KG1 (cell line): ENCODE results near the gene RAD51B.
"Not testable (repeated sequence)": the region's sequence is repeated elsewhere in the genome, so short reads cannot be mapped to it uniquely, and the experiment has no call there.

Experiments
- DNase-seq: peaks from one replicate; lab custom pipeline; 2025; lab: John Stamatoyannopoulos, UW

RAD51B gene

GRCh38 chr14:68274725-68275124 is 455.1 kb downstream of the RAD51B start:
- no peak for DNase-seq

- no peak for DNase-seq
These were observed 459.2 kb downstream of the RAD51B start for GRCh38 chr14:68278576-68279436.

- no peak for DNase-seq
These were observed 459.8 kb downstream of the RAD51B start for GRCh38 chr14:68279437-68279720.

- DNase-seq: no peak
These were observed 460.2 kb downstream of the RAD51B start for GRCh38 chr14:68279777-68280233.

GRCh38 chr14:68281497-68281896 is 461.9 kb downstream of the RAD51B start:
- no peak for DNase-seq

- no peak for DNase-seq
These were observed 463.1 kb downstream of the RAD51B start for GRCh38 chr14:68282479-68283377.

- no peak for DNase-seq
These were observed 464.0 kb downstream of the RAD51B start for GRCh38 chr14:68283378-68284123.

GRCh38 chr14:68284333-68284732 is 464.8 kb downstream of the RAD51B start:
- DNase-seq: no peak

GRCh38 chr14:68284834-68285233 is 465.3 kb downstream of the RAD51B start:
- no peak for DNase-seq

- no peak for DNase-seq
These were observed 466.0 kb downstream of the RAD51B start for GRCh38 chr14:68285421-68286179.

GRCh38 chr14:68286667-68287066 is 467.1 kb downstream of the RAD51B start:
- no peak for DNase-seq

- DNase-seq: not testable (repeated sequence)
These were observed 469.9 kb downstream of the RAD51B start for GRCh38 chr14:68289452-68289851.

GRCh38 chr14:68291820-68292219 is 472.2 kb downstream of the RAD51B start:
- DNase-seq: no peak

- no peak for DNase-seq
These were observed 473.0 kb downstream of the RAD51B start for GRCh38 chr14:68292441-68293215.

- DNase-seq: no peak
These were observed 473.8 kb downstream of the RAD51B start for GRCh38 chr14:68293404-68293803.

GRCh38 chr14:68295316-68295816 is 475.8 kb downstream of the RAD51B start:
- DNase-seq: no peak

- no peak for DNase-seq
These were observed 477.5 kb downstream of the RAD51B start for GRCh38 chr14:68297039-68297438.

- no peak for DNase-seq
These were observed 478.4 kb downstream of the RAD51B start for GRCh38 chr14:68297876-68298468.

- DNase-seq: no peak
These were observed 481.0 kb downstream of the RAD51B start for GRCh38 chr14:68300608-68301007.

GRCh38 chr14:68301219-68301618 is 481.6 kb downstream of the RAD51B start:
- no peak for DNase-seq
